ENCODE results near the gene HADH.
A peak's percentile ranks its signal among the peaks of the same experiment; 100 is the strongest.

HADH gene

GRCh38 chr4:108058685-108059440 is 69.2 kb downstream of the HADH start:
- no peak for DNase-seq (ENCODE audit: low read depth)

GRCh38 chr4:108060164-108060563 is 70.5 kb downstream of the HADH start:
- peak; percentile 37 for DNase-seq (ENCODE audit: low read depth)

GRCh38 chr4:108060686-108061321 is 71.1 kb downstream of the HADH start:
- no peak for DNase-seq (ENCODE audit: low read depth)

GRCh38 chr4:108068442-108068841 is 78.8 kb downstream of the HADH start:
- DNase-seq (ENCODE audit: low read depth), result peak; percentile 22

GRCh38 chr4:108070775-108071174 is 81.1 kb downstream of the HADH start:
- no peak for DNase-seq (ENCODE audit: low read depth)

GRCh38 chr4:108072300-108072699 is 82.6 kb downstream of the HADH start:
- no peak for DNase-seq (ENCODE audit: low read depth)

- DNase-seq (ENCODE audit: low read depth), result no peak
Measured at GRCh38 chr4:108078024-108078733, 88.5 kb downstream of the HADH start.

GRCh38 chr4:108080747-108081146 is 91.1 kb downstream of the HADH start:
- DNase-seq (ENCODE audit: low read depth), result no peak

- no peak for DNase-seq (ENCODE audit: low read depth)
Measured at GRCh38 chr4:108081256-108081655, 91.6 kb downstream of the HADH start.
